Type B pancreatic cell (in vitro differentiated cells): ENCODE results near the gene ST6GAL1. TPM values are rescaled to one million over a fixed set of nuclear protein-coding genes. Genes with fewer than 3 reads are reported as not detected.

Experiments used
- DNase-seq: peaks from one replicate; pipeline ENCODE4 v3.0.0; 2021; ENCODE audit warnings: mixed read lengths; ENCODE audit not compliant: unreplicated experiment; ENCODE audit errors: extremely low spot score
- H3K27ac Mint-ChIP-seq: 2 replicates; pipeline ENCODE4 v1.8.0; 2021; ENCODE audit warnings: mild to moderate bottlenecking, mixed read lengths
- H3K27me3 Mint-ChIP-seq: 2 replicates; pipeline ENCODE4 v1.8.0; 2021; ENCODE audit warnings: mixed read lengths
- H3K36me3 Mint-ChIP-seq: 2 replicates; pipeline ENCODE4 v1.8.0; 2021; ENCODE audit warnings: mixed read lengths
- H3K4me1 Mint-ChIP-seq: one replicate; pipeline ENCODE4 v1.8.0; 2021; ENCODE audit warnings: mixed read lengths; ENCODE audit not compliant: unreplicated experiment
- H3K4me3 Mint-ChIP-seq: 2 replicates; pipeline ENCODE4 v1.8.0; 2021; ENCODE audit warnings: mild to moderate bottlenecking, mixed read lengths
- H3K9me3 Mint-ChIP-seq: 2 replicates; pipeline ENCODE4 v1.8.0; 2021; ENCODE audit warnings: mixed read lengths
- total RNA-seq: library from RNA; stranded (reverse); gene quantifications from 2 replicates; pipeline ENCODE4 v1.2.1, GENCODE V29; 2021; ENCODE audit warnings: low replicate concordance
- TF ChIP-seq, protein P1 (sequence below): fragments of 200-600 bp; sonication (generic); conservative IDR thresholded peaks from 2 replicates; pipeline ENCODE4 v1.5.0; 2021; ENCODE audit warnings: antibody characterized with exemption, mild to moderate bottlenecking

ST6GAL1 gene
- total RNA-seq, 1 donor from 2014 or later = 51.8 TPM

DNA sequence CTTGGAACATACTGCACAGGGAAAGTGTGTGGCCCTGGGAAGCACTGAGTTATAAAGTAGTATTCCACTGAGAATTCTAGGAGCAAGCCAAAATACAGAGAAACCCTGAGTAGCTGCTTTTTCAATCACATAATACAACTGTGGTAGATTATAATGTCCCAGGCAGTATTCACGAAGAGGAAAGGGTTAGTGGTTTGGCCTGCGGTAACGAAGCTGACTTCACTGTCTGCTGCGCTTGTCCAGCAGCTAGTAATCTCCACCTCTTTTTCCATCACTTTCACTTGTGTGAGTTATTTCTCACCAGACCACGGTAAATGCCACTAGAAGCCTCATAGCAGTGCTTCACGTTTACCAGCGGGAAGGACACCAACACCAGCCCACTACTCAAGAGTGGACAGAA is 174.6 kb downstream of the ST6GAL1 start:
- TF ChIP-seq, protein P1, sequence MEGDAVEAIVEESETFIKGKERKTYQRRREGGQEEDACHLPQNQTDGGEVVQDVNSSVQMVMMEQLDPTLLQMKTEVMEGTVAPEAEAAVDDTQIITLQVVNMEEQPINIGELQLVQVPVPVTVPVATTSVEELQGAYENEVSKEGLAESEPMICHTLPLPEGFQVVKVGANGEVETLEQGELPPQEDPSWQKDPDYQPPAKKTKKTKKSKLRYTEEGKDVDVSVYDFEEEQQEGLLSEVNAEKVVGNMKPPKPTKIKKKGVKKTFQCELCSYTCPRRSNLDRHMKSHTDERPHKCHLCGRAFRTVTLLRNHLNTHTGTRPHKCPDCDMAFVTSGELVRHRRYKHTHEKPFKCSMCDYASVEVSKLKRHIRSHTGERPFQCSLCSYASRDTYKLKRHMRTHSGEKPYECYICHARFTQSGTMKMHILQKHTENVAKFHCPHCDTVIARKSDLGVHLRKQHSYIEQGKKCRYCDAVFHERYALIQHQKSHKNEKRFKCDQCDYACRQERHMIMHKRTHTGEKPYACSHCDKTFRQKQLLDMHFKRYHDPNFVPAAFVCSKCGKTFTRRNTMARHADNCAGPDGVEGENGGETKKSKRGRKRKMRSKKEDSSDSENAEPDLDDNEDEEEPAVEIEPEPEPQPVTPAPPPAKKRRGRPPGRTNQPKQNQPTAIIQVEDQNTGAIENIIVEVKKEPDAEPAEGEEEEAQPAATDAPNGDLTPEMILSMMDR = no peak
- Mint-ChIP-seq H3K27me3 (no peaks in the 10 kb centered on the region), H3K4me1 (peaks cover 6% of the 10 kb centered on the region), H3K9me3 (no peaks in the 10 kb centered on the region), H3K27ac (no peak overlapping the region), H3K36me3 (no peaks in the 10 kb centered on the region), H3K4me3 (no peak overlapping the region)
- no peak for DNase-seq

GRCh38 chr3:187105700-187106099 is 175.4 kb downstream of the ST6GAL1 start:
- H3K27ac Mint-ChIP-seq = no peak overlapping the region
- TF ChIP-seq, protein P1 = no peak
- H3K4me3 Mint-ChIP-seq = no peak overlapping the region
- no peaks in the 10 kb centered on the region for H3K36me3 Mint-ChIP-seq
- DNase-seq = no peak
- H3K9me3 Mint-ChIP-seq = no peaks in the 10 kb centered on the region
- H3K4me1 Mint-ChIP-seq = peaks cover 6% of the 10 kb centered on the region
- no peaks in the 10 kb centered on the region for H3K27me3 Mint-ChIP-seq

GRCh38 chr3:187107989-187108388 is 177.7 kb downstream of the ST6GAL1 start:
- no peaks in the 10 kb centered on the region for H3K27me3 Mint-ChIP-seq
- no peak for DNase-seq
- H3K4me3 Mint-ChIP-seq = no peak overlapping the region
- no peaks in the 10 kb centered on the region for H3K4me1 Mint-ChIP-seq
- H3K27ac Mint-ChIP-seq = no peak overlapping the region
- TF ChIP-seq, protein P1 = no peak
- no peaks in the 10 kb centered on the region for H3K36me3 Mint-ChIP-seq
- H3K9me3 Mint-ChIP-seq = no peaks in the 10 kb centered on the region

- no peaks in the 10 kb centered on the region for H3K4me1 Mint-ChIP-seq
- no peaks in the 10 kb centered on the region for H3K36me3 Mint-ChIP-seq
- TF ChIP-seq, protein P1 = no peak
- no peak overlapping the region for H3K27ac Mint-ChIP-seq
- no peaks in the 10 kb centered on the region for H3K9me3 Mint-ChIP-seq
- no peak for DNase-seq
- no peaks in the 10 kb centered on the region for H3K27me3 Mint-ChIP-seq
- no peak overlapping the region for H3K4me3 Mint-ChIP-seq
Measured at GRCh38 chr3:187110156-187110555, 179.8 kb downstream of the ST6GAL1 start.

DNA sequence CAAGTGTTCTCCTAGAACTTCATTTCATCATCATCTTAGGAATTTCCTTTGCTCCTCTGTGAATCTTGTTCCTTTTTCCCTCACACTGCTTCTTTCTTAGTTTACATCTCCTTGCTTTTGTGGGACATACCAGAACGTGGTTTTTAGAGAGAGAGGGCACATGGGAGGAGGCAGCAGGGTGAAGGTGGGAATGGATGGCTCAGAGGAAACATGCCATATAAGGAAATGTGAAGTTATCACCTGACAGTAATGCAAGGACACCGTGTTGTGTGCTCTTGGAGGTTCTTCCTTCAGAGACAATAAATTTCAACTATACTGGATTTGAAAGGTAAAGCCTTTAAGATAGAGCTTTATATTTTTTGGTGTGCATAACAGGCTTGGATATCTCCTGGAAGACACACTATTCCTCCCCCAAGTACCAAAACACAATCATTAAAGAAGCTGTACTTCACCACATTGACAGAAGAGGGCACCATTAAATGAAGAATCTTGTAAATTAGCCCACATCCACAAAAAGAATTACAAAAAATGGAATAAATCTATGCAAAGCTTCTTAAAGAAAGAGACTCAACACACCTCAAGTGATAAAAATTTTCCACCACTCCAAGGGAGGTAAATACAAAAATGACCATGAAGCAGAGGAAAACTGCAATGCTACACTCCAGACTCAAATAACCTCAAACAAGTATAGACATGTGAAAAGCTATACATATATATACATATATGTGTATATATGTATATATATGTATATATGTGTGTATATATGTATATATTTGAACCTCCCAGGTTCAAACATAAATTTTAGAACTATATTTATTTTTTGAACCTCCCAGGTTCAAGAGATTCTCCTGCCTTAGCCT is 182.8 kb downstream of the ST6GAL1 start:
- H3K27me3 Mint-ChIP-seq = no peaks in the 10 kb centered on the region
- no peaks in the 10 kb centered on the region for H3K9me3 Mint-ChIP-seq
- H3K36me3 Mint-ChIP-seq = no peaks in the 10 kb centered on the region
- TF ChIP-seq, protein P1 = peak; percentile 70
- DNase-seq = no peak
- no peaks in the 10 kb centered on the region for H3K4me1 Mint-ChIP-seq
- no peak overlapping the region for H3K4me3 Mint-ChIP-seq
- H3K27ac Mint-ChIP-seq = no peak overlapping the region
